ENCODE data around the gene PNLDC1.

PNLDC1 gene

GRCh38 chr6:159800141-159800865 lies at the start of gene PNLDC1:
Gene PNLDC1 (plus strand): TSS chr6:159800276. CDS start chr6:159800308, 32 bp downstream.
- no peak for DNase-seq (ENCODE audit: low spot score)

- no peak for DNase-seq (ENCODE audit: low spot score)
Observed at GRCh38 chr6:159751448-159751847, 48.6 kb upstream of the PNLDC1 start.

- no peak for DNase-seq (ENCODE audit: low spot score)
Observed at GRCh38 chr6:159753081-159753872, 46.8 kb upstream of the PNLDC1 start.

- DNase-seq (ENCODE audit: low spot score), result no peak
Observed at GRCh38 chr6:159754401-159754800, 45.7 kb upstream of the PNLDC1 start.

GRCh38 chr6:159754959-159755914 lies 44.8 kb upstream of the PNLDC1 start:
- DNase-seq (ENCODE audit: low spot score), result peak; percentile 12

GRCh38 chr6:159756508-159756907 lies 43.6 kb upstream of the PNLDC1 start:
- no peak for DNase-seq (ENCODE audit: low spot score)

- no peak for DNase-seq (ENCODE audit: low spot score)
Observed at GRCh38 chr6:159758031-159759001, 41.8 kb upstream of the PNLDC1 start.

- DNase-seq (ENCODE audit: low spot score), result no peak
Observed at GRCh38 chr6:159759645-159760044, 40.4 kb upstream of the PNLDC1 start.

- no peak for DNase-seq (ENCODE audit: low spot score)
Observed at GRCh38 chr6:159760602-159761057, 39.4 kb upstream of the PNLDC1 start.

GRCh38 chr6:159761129-159761872 lies 38.8 kb upstream of the PNLDC1 start:
- DNase-seq (ENCODE audit: low spot score), result peak; percentile 14

- DNase-seq (ENCODE audit: low spot score), result peak; percentile 98
Observed at GRCh38 chr6:159761873-159762680, 38.0 kb upstream of the PNLDC1 start, which contains the start of gene ACAT2. Gene ACAT2 (plus strand): TSS chr6:159762045. CDS start chr6:159762088, 43 bp downstream.

- peak; percentile 34 for DNase-seq (ENCODE audit: low spot score)
Observed at GRCh38 chr6:159762681-159763293, 37.3 kb upstream of the PNLDC1 start.

GRCh38 chr6:159766906-159767305 lies 33.2 kb upstream of the PNLDC1 start:
- no peak for DNase-seq (ENCODE audit: low spot score)

- no peak for DNase-seq (ENCODE audit: low spot score)
Observed at GRCh38 chr6:159769470-159769869, 30.6 kb upstream of the PNLDC1 start.

- no peak for DNase-seq (ENCODE audit: low spot score)
Observed at GRCh38 chr6:159772196-159772595, 27.9 kb upstream of the PNLDC1 start.

GRCh38 chr6:159777240-159777904 lies 22.7 kb upstream of the PNLDC1 start:
- DNase-seq (ENCODE audit: low spot score), result no peak

- no peak for DNase-seq (ENCODE audit: low spot score)
Observed at GRCh38 chr6:159778131-159778530, 21.9 kb upstream of the PNLDC1 start.

- DNase-seq (ENCODE audit: low spot score), result no peak
Observed at GRCh38 chr6:159778542-159779103, 21.5 kb upstream of the PNLDC1 start.
